Stimulated activated CD4-positive, alpha-beta T cell treated with anti-CD3 and anti-CD28 coated beads, Interleukin-4, amount 100 ng/mL, for 1 hour (primary cell): ENCODE data around the gene SHF.

Experiments used
- DNase-seq: peaks from one replicate; pipeline ENCODE4 v3.0.0-alpha.2; 2020

SHF gene

DNA sequence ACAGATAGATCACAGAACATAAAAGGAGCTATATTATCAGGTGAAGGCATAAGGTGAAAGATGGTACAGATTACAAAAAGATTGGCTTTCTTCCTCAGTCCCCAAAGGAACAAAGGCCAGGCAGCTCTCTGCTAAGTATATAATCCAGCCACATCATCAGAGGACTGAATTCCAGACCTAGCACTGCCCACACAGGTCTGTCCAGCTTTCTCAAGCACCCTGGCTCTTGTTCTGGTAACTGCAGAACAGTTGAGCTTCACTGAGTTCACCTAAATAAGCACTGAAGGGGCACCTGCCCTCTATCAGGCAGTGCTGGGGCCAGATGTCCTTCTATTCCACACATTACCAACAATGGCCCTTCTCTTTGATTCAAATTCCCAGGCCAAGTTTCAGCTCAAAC is 64.4 kb downstream of the SHF start:
- no peak for DNase-seq

DNA sequence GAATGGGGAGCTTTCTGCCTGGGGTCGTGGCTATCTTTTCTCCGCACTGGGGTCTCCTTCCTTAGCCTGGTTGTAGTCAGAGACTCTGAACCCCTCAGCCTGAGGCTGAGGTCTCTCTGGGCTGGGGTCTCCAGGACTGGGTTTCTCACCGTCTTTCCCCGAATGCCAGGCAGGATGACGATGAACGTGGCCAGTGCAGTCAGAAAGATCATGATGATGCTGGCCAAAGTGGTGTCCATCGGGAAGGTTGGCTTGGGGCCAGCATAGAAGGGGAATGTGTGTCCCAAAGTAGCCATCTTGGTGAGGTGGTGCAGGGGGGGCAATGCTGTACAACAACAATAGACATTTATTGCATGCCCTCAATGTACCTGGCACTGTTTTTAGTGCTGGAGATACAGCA is 65.0 kb downstream of the SHF start:
- DNase-seq = no peak

DNA sequence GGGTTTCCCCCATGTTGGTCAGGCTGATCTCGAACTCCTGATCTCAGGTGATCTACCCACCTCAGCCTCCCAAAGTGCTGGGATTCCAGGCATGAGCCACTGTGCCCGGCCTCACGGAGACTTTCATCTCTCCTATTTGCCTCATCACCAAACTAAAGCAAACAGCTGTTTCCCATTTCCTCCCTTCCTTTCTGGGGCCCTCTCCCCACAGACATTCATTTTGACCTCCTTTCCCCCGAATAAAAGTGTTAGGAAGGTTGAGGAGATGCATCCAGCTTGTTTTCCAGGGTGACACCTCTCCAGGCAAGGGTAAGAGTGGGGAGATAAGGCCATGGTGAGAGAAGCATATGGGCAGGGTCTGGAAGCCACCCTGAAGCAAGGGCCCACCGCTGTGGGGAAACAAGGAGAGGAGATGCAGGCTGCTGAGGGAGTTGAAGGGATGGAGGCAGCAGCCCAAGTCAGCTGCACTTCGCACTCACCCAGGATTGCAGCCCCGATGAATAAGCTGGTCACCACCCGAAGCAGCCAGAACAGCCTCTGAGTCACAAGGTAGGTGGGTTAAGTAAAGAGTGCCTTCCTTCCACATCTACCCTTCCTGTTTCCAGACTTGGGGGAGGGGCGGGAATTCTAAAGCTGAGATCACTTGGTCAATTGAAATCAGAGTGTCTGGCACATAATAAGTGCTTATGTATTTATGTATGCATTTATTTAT is 65.9 kb downstream of the SHF start:
- DNase-seq = no peak

DNA sequence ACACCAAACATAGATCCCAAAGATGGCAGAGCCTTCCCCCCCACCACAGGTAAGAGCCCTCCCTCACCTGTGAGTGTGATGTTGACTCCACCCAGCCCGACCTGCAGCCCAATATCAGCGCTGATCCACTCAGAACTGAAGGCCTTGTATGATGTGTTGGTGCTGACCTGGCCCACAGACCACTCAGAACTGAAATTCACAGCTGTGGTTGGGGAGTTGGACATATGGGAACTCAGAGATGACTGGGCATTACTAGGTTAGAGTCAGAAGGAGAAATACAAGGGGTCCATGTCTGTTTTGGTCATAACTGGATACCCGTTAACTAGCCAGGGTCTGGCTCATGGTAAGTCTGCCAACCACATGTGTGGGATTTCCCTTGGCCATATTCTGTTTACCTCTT is 66.7 kb downstream of the SHF start:
- DNase-seq = no peak

DNA sequence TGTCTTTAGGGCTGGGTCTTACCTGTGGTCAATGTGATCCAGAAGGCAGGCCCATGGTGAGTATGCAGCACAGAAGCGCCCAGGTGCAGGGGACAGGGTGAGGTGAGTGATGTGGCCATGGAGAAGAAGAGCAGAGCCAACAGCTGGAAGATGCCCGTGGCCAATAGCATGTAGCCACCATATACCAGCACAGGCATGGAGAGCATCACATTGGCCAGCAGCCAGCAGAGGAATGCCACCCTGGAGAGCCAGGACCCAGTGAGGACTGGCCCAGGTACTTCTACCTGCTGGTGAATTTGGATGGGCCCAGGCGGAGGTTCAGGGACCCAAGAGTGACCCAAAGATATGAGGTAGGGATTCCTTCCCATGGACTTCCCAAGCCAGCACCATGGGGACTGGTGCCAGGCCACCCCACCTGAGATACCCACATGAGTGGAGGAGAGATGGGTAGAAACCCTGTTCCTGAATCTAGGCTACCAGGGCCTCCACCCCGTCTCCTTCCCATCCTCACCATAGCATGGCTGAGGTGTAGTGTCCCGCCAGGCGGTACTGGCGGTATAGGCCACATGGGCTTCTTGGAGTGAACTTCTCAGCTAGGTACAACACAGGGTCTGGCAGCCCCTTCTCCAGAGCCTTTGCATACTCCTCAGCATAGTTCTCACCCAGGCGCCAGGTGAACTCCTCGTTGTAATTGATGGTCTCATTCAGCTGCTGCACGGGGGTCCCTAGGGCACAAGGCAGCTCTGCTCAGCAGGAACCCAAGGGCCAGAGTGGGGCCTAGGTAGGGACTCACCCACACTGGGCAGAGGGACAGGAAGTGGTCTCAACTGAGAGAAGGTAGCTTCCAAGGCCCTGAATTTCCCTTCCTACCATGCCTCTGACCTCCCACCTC is 67.4 kb downstream of the SHF start:
- DNase-seq = no peak

DNA sequence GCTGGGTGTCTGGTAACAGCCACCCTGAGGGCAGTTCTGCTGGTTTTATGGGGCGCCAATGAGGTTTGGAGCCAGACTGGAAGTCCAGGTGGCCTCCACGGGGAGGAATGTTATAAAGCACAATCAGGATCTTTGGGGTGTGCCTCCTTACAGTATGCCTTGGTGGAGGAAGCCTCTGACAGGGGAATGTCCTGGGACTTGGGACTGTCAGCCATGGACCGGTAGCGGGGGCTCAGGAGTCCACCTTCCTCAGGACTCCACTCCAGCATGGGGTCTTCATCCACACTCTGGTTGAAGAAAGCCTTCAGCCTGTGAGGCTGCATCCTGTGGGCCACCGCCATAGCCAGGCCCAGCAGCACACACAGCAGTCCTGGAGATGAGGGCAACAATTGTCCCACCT is 68.8 kb downstream of the SHF start:
- DNase-seq = no peak

DNA sequence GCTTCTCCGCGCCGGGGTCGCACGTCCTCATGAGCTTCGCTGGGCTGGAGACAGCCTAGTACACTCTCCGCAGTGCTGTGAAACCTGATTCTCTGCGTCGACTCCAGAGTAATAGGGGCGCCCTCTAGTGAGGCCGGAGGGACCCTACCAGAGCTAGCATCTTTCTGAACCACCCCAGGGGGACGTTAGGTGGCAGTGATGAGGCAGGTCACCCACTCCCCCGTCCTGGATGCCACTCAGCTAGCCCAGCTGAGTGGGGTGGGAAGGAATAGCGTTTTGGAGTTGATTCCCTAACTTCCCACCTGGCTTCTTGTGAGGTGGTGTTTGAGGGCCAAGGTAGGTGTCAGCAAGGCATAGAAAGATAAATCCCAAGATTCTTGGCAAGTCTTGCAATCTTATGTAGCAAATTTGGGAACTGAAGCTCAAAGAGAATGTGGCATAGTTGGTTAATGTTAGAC is 69.6 kb downstream of the SHF start:
- DNase-seq = peak; percentile 84

DNA sequence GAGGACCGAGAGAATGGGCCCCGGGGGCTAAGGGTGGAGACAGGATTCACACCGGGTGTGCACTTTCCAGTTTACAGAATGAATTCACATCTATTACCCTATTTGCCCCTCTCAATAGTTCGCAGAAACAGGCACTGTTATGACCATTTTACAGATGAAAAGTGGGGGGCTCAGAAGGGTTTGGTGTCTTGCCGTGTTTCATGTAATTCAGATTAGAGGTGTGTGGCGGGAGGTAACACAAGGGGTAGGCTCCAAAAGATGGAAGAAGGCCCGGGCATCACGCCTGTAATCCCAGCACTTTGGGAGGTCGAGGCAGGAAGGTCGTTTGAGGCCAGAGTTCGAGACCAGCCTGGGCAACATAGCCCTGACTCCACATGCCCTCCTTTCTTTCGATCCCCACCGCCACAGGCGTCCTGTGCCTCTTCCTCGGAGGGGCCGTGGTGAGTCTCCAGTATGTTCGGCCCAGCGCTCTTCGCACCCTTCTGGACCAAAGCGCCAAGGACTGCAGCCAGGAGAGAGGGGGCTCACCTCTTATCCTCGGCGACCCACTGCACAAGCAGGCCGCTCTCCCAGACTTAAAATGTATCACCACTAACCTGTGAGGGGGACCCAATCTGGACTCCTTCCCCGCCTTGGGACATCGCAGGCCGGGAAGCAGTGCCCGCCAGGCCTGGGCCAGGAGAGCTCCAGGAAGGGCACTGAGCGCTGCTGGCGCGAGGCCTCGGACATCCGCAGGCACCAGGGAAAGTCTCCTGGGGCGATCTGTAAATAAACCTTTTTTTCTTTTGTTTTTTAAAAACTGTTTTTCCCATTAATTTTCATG is 70.2 kb downstream of the SHF start:
- DNase-seq = no peak
